ENCODE results near the gene SLC6A13. TPM values are rescaled to one million over a fixed set of nuclear protein-coding genes. Genes with fewer than 3 reads are reported as not detected.

The SLC6A13 gene
- polyA plus RNA-seq, 2 of the 4 experiments (the other 2 are of a cell fraction): 0.43 to 0.49 TPM

DNA sequence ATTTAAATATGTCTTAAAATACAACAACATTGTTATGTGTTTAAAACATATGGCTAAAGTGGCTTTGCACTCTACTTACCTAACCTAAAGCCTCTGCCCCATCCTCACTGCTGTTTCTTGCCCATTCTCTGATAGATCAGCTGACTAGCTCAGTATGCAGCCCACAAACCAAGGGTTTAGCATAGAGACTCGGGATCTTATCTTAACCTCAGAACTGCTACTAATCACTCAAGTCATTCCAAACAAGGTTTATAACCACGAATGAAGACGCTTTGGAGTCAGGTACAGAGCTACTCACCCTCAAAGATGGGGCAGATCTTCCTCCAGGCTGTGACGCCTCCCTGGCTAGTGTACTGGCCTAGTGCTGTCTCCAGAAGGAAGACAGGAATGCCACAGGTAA is 19.3 kb downstream of the SLC6A13 start:
- Histone ChIP-seq H3K4me1 (no peaks in the 10 kb centered on the region), H3K9me3 (peaks cover 11% of the 10 kb centered on the region; the same call in 2 of the 3 replicates), H3K4me3 (no peak overlapping the region), H3K27ac (no peak overlapping the region), H3K4me2 (no peak overlapping the region)
- ATAC-seq (peak in 1 of 2 experiments; percentile 36; a peak in 4 of 6 replicates), DNase-seq (ENCODE audit: low read depth in 1 of 2, low spot score in 1 of 2) (no peak), FAIRE-seq (no peak)
- ChIA-PET CTCF (interaction anchor here (1.3 kb wide), 1 partner anchor 90 kb away, joined by 3 read pairs; no protein-coding TSS in a partner anchor), POLR2A (no interaction called here)
- TF ChIP-seq POLR2AphosphoS2 (conservative IDR thresholded peaks at IDR 0.05; ENCODE audit: low read length): no peak
- TF ChIP-seq HOXA7 (CRISPR knock-in tag; IDR thresholded peaks at IDR 0.05): no peak
- TF ChIP-seq, protein P1, sequence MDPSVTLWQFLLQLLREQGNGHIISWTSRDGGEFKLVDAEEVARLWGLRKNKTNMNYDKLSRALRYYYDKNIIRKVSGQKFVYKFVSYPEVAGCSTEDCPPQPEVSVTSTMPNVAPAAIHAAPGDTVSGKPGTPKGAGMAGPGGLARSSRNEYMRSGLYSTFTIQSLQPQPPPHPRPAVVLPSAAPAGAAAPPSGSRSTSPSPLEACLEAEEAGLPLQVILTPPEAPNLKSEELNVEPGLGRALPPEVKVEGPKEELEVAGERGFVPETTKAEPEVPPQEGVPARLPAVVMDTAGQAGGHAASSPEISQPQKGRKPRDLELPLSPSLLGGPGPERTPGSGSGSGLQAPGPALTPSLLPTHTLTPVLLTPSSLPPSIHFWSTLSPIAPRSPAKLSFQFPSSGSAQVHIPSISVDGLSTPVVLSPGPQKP (IDR thresholded peaks at IDR 0.05; ENCODE audit: low read depth, low read length): no peak
- TF ChIP-seq JUNB (IDR thresholded peaks at IDR 0.05): no peak
- TF ChIP-seq FOSB (CRISPR knock-in tag; IDR thresholded peaks at IDR 0.05): no peak
- TF ChIP-seq ZNF302 (CRISPR knock-in tag; IDR thresholded peaks at IDR 0.05): no peak
- TF ChIP-seq BHLHE40 (IDR thresholded peaks at IDR 0.05; ENCODE audit: low read depth, low read length): no peak
- no peak for TF ChIP-seq RARB (CRISPR knock-in tag; IDR thresholded peaks at IDR 0.05)
- WGBS (ENCODE audit: missing lambda C conversion rate): 20% methylated on average over 4 of the region's 4 CpGs

GRCh38 chr12:242496-242895 is 20.1 kb downstream of the SLC6A13 start:
- no peak for DNase-seq (ENCODE audit: low read depth in 1 of 2, low spot score in 1 of 2)
- ATAC-seq: no peak
- no peak overlapping the region for H3K27ac ChIP-seq
- H3K9me3 ChIP-seq: peaks cover 9% of the 10 kb centered on the region; the same call in 1 of the 3 replicates
- ChIA-PET POLR2A (no interaction called here), CTCF (interaction anchor here (0.8 to 1.3 kb wide), 2 partner anchors 16 to 89 kb away, joined by 3 read pairs; no protein-coding TSS in a partner anchor)
- no peak overlapping the region for H3K4me3 ChIP-seq
- no peak for FAIRE-seq
- WGBS (ENCODE audit: missing lambda C conversion rate): 63% methylated on average over 15 of the region's 15 CpGs
- TF ChIP-seq EP300 (IDR thresholded peaks at IDR 0.05): no peak
- no peak for TF ChIP-seq CBX2 (IDR thresholded peaks at IDR 0.05; ENCODE audit: borderline replicate concordance, low read depth)
- no peak for TF ChIP-seq RFX5 (IDR thresholded peaks at IDR 0.05)
- TF ChIP-seq HEYL (CRISPR knock-in tag; IDR thresholded peaks at IDR 0.05): no peak
- TF ChIP-seq JUN (IDR thresholded peaks at IDR 0.05): no peak
- no peak for TF ChIP-seq TFCP2L1 (CRISPR knock-in tag; IDR thresholded peaks at IDR 0.05)
- TF ChIP-seq ZFP36 (IDR thresholded peaks at IDR 0.05; ENCODE audit: borderline replicate concordance, partially characterized antibody): no peak
- TF ChIP-seq REST (IDR thresholded peaks at IDR 0.05): no peak
- H3K4me1 ChIP-seq: no peaks in the 10 kb centered on the region
- H3K4me2 ChIP-seq: no peak overlapping the region

DNA sequence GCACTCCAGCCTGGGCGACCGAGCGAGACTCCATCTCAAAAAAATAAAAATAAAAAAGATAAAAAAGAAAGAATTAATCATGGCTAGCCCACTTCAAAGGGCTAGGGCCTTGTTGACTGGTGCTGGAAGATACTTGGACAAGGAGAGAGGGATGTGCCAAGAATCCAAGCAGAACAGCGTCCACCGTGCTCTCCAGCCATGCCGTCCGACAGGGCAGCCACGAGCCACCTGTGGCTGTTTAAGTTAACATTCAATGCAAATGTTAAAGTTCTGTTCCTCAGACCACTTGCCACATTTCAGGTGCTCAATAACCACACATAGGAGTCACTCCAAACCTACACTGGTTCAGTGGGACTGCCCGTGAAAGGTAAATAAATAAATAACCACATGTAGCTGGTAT is 21.4 kb downstream of the SLC6A13 start:
- ChIA-PET POLR2A (no interaction called here), CTCF (no interaction called here)
- Histone ChIP-seq H3K9me3 (0 out of 3 replicates have a peak, but pooled peaks cover 3% of the 10 kb centered on the region), H3K4me1 (0 out of 3 replicates have a peak, but pooled peaks cover 4% of the 10 kb centered on the region), H3K27ac (no peak overlapping the region), H3K4me2 (no peak overlapping the region), H3K4me3 (no peak overlapping the region)
- ATAC-seq (no peak), DNase-seq (ENCODE audit: low read depth in 1 of 2, low spot score in 1 of 2) (no peak), FAIRE-seq (no peak)
- no peak for TF ChIP-seq CHD2 (IDR thresholded peaks at IDR 0.05; ENCODE audit: low read length, partially characterized antibody)
- WGBS (ENCODE audit: missing lambda C conversion rate): 82% methylated on average over 9 of the region's 9 CpGs
